ENCODE measurements around the gene RBBP5.

RBBP5 gene

DNA sequence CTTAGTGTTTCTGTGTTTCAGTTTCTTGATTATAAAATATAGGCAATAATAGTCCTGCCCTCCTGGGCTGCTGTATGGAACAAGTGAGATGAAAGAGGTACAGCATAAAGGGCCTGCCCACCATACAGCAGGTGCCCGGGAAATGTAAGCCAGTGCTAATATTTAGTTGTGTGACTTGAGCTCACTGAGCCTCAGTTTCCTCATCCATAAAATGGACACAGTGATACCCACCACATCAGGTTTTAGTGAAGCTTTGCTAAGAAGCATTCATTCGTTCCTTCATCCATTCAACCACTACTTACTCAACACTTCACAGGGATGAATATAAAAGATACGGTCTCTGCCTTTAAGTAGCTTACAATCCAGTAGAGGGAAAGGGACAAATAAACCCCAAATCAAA, 58.9 kb downstream of the RBBP5 start:
- no peak for ATAC-seq
- TF ChIP-seq ZFP30 (CRISPR knock-in tag; IDR thresholded peaks at IDR 0.05) = no peak
- no peak for TF ChIP-seq GLIS3 (CRISPR knock-in tag; IDR thresholded peaks at IDR 0.05)
- TF ChIP-seq ZC3H10 (CRISPR knock-in tag; IDR thresholded peaks at IDR 0.05) = no peak
- no peak for TF ChIP-seq POU6F1 (CRISPR knock-in tag; IDR thresholded peaks at IDR 0.05; ENCODE audit: borderline replicate concordance, low read depth)
- TF ChIP-seq ESRRG (CRISPR knock-in tag; IDR thresholded peaks at IDR 0.05) = no peak
- no peak for TF ChIP-seq RARB (CRISPR knock-in tag; IDR thresholded peaks at IDR 0.05)
- TF ChIP-seq OSR1 (CRISPR knock-in tag; IDR thresholded peaks at IDR 0.05) = no peak
- TF ChIP-seq ZNF70 (CRISPR knock-in tag; IDR thresholded peaks at IDR 0.05) = no peak
- no peak for TF ChIP-seq TOX (CRISPR knock-in tag; IDR thresholded peaks at IDR 0.05; ENCODE audit: borderline replicate concordance)
- TF ChIP-seq, protein P1, sequence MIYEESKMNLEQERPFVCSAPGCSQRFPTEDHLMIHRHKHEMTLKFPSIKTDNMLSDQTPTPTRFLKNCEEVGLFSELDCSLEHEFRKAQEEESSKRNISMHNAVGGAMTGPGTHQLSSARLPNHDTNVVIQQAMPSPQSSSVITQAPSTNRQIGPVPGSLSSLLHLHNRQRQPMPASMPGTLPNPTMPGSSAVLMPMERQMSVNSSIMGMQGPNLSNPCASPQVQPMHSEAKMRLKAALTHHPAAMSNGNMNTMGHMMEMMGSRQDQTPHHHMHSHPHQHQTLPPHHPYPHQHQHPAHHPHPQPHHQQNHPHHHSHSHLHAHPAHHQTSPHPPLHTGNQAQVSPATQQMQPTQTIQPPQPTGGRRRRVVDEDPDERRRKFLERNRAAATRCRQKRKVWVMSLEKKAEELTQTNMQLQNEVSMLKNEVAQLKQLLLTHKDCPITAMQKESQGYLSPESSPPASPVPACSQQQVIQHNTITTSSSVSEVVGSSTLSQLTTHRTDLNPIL (CRISPR knock-in tag; IDR thresholded peaks at IDR 0.05; ENCODE audit: low read depth) = no peak
- no peak for TF ChIP-seq ZFP3 (CRISPR knock-in tag; IDR thresholded peaks at IDR 0.05)
- TF ChIP-seq PPARA (CRISPR knock-in tag; IDR thresholded peaks at IDR 0.05; ENCODE audit: borderline replicate concordance) = no peak
- TF ChIP-seq BACH2 (CRISPR knock-in tag; IDR thresholded peaks at IDR 0.05; ENCODE audit: borderline replicate concordance) = no peak

- TF ChIP-seq, protein P2, sequence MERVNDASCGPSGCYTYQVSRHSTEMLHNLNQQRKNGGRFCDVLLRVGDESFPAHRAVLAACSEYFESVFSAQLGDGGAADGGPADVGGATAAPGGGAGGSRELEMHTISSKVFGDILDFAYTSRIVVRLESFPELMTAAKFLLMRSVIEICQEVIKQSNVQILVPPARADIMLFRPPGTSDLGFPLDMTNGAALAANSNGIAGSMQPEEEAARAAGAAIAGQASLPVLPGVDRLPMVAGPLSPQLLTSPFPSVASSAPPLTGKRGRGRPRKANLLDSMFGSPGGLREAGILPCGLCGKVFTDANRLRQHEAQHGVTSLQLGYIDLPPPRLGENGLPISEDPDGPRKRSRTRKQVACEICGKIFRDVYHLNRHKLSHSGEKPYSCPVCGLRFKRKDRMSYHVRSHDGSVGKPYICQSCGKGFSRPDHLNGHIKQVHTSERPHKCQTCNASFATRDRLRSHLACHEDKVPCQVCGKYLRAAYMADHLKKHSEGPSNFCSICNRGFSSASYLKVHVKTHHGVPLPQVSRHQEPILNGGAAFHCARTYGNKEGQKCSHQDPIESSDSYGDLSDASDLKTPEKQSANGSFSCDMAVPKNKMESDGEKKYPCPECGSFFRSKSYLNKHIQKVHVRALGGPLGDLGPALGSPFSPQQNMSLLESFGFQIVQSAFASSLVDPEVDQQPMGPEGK (CRISPR knock-in tag; IDR thresholded peaks at IDR 0.05; ENCODE audit: borderline replicate concordance) = no peak
- TF ChIP-seq ZNF565 (CRISPR knock-in tag; conservative IDR thresholded peaks at IDR 0.05; ENCODE audit: low read depth) (no peak), CSRNP3 (CRISPR knock-in tag; IDR thresholded peaks at IDR 0.05) (no peak), TOX (CRISPR knock-in tag; IDR thresholded peaks at IDR 0.05; ENCODE audit: borderline replicate concordance) (no peak), GLIS3 (CRISPR knock-in tag; IDR thresholded peaks at IDR 0.05) (no peak), PPARA (CRISPR knock-in tag; IDR thresholded peaks at IDR 0.05; ENCODE audit: borderline replicate concordance) (no peak), ZC3H10 (CRISPR knock-in tag; IDR thresholded peaks at IDR 0.05) (no peak), ARNTL (CRISPR knock-in tag; IDR thresholded peaks at IDR 0.05; ENCODE audit: borderline replicate concordance, low read depth) (no peak), RARB (CRISPR knock-in tag; IDR thresholded peaks at IDR 0.05) (no peak), CSDC2 (CRISPR knock-in tag; IDR thresholded peaks at IDR 0.05) (no peak)
- ATAC-seq = no peak
Measured at GRCh38 chr1:205062319-205062718, 59.5 kb downstream of the RBBP5 start.

- no peak for TF ChIP-seq ZNF565 (CRISPR knock-in tag; conservative IDR thresholded peaks at IDR 0.05; ENCODE audit: low read depth)
- TF ChIP-seq, protein P2 (CRISPR knock-in tag; IDR thresholded peaks at IDR 0.05; ENCODE audit: borderline replicate concordance) = no peak
- ATAC-seq = peak; percentile 89
Measured at GRCh38 chr1:205061665-205062069, 60.1 kb downstream of the RBBP5 start.

- ATAC-seq = no peak; the same call in 1 of the 3 replicates
- TF ChIP-seq, protein P3, sequence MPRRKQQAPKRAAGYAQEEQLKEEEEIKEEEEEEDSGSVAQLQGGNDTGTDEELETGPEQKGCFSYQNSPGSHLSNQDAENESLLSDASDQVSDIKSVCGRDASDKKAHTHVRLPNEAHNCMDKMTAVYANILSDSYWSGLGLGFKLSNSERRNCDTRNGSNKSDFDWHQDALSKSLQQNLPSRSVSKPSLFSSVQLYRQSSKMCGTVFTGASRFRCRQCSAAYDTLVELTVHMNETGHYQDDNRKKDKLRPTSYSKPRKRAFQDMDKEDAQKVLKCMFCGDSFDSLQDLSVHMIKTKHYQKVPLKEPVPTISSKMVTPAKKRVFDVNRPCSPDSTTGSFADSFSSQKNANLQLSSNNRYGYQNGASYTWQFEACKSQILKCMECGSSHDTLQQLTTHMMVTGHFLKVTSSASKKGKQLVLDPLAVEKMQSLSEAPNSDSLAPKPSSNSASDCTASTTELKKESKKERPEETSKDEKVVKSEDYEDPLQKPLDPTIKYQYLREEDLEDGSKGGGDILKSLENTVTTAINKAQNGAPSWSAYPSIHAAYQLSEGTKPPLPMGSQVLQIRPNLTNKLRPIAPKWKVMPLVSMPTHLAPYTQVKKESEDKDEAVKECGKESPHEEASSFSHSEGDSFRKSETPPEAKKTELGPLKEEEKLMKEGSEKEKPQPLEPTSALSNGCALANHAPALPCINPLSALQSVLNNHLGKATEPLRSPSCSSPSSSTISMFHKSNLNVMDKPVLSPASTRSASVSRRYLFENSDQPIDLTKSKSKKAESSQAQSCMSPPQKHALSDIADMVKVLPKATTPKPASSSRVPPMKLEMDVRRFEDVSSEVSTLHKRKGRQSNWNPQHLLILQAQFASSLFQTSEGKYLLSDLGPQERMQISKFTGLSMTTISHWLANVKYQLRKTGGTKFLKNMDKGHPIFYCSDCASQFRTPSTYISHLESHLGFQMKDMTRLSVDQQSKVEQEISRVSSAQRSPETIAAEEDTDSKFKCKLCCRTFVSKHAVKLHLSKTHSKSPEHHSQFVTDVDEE (CRISPR knock-in tag; IDR thresholded peaks at IDR 0.05) = no peak
- no peak for TF ChIP-seq PPARA (CRISPR knock-in tag; IDR thresholded peaks at IDR 0.05; ENCODE audit: borderline replicate concordance)
- TF ChIP-seq ZFP3 (CRISPR knock-in tag; IDR thresholded peaks at IDR 0.05) = no peak
- no peak for TF ChIP-seq ZNF565 (CRISPR knock-in tag; conservative IDR thresholded peaks at IDR 0.05; ENCODE audit: low read depth)
- TF ChIP-seq ZC3H10 (CRISPR knock-in tag; IDR thresholded peaks at IDR 0.05) = no peak
- TF ChIP-seq, protein P1 (CRISPR knock-in tag; IDR thresholded peaks at IDR 0.05; ENCODE audit: low read depth) = no peak
- no peak for TF ChIP-seq ESRRG (CRISPR knock-in tag; IDR thresholded peaks at IDR 0.05)
- TF ChIP-seq ARNTL (CRISPR knock-in tag; IDR thresholded peaks at IDR 0.05; ENCODE audit: borderline replicate concordance, low read depth) = no peak
- no peak for TF ChIP-seq ZNF70 (CRISPR knock-in tag; IDR thresholded peaks at IDR 0.05)
- TF ChIP-seq TCF4 (CRISPR knock-in tag; IDR thresholded peaks at IDR 0.05; ENCODE audit: borderline replicate concordance) = no peak
- no peak for TF ChIP-seq RARB (CRISPR knock-in tag; IDR thresholded peaks at IDR 0.05)
Measured at GRCh38 chr1:205061227-205061626, 60.6 kb downstream of the RBBP5 start.

Data from SK-N-SH treated with all-trans-retinoic acid at 6 μM for 48 hours (cell line).